Astrocyte (in vitro differentiated cells and primary cell): ENCODE data around the gene DCHS2.

Source experiments
- CTCF ChIP-seq: IDR thresholded peaks from 2 replicates; pipeline ENCODE4 v1.5.1; 2011; ENCODE audit warnings: low read depth, mild to moderate bottlenecking, inconsistent platforms, low read length, moderate library complexity; ENCODE audit not compliant: insufficient read depth
- EZH2 ChIP-seq: IDR thresholded peaks from 2 replicates; pipeline ENCODE4 v1.6.1; 2012; ENCODE audit warnings: mild to moderate bottlenecking, low read length, inconsistent platforms; ENCODE audit not compliant: insufficient read depth

GRCh38 chr4:154521607-154522006 is 30.0 kb upstream of the DCHS2 start:
- TF ChIP-seq CTCF = no peak
- TF ChIP-seq EZH2 = no peak
